NCI-H1694 (cell line): Measurements from ENCODE around the gene CDH6.
"Not testable (repeated sequence)": the region's sequence is repeated elsewhere in the genome, so short reads cannot be mapped to it uniquely, and the experiment has no call there.

ENCODE experiments used
- DNase-seq: peaks from one replicate; lab custom pipeline; 2025; lab: John Stamatoyannopoulos, UW

CDH6 gene

GRCh38 chr5:31329715-31330114 is 136.2 kb downstream of the CDH6 start:
- DNase-seq: no peak

GRCh38 chr5:31332160-31332559 is 138.7 kb downstream of the CDH6 start:
- no peak for DNase-seq

- no peak for DNase-seq
Observed at GRCh38 chr5:31333475-31333874, 140.0 kb downstream of the CDH6 start.

GRCh38 chr5:31334061-31334860 is 140.8 kb downstream of the CDH6 start:
- DNase-seq: no peak

GRCh38 chr5:31335456-31335855 is 142.0 kb downstream of the CDH6 start:
- no peak for DNase-seq

GRCh38 chr5:31343946-31344345 is 150.5 kb downstream of the CDH6 start:
- no peak for DNase-seq

- DNase-seq: no peak
Observed at GRCh38 chr5:31346896-31347551, 153.5 kb downstream of the CDH6 start.

GRCh38 chr5:31347552-31347905 is 154.0 kb downstream of the CDH6 start:
- DNase-seq: no peak

GRCh38 chr5:31350395-31350794 is 156.9 kb downstream of the CDH6 start:
- no peak for DNase-seq

GRCh38 chr5:31355337-31355736 is 161.9 kb downstream of the CDH6 start:
- no peak for DNase-seq

- DNase-seq: no peak
Observed at GRCh38 chr5:31357038-31357437, 163.6 kb downstream of the CDH6 start.

- DNase-seq: no peak
Observed at GRCh38 chr5:31359839-31360238, 166.4 kb downstream of the CDH6 start.

- no peak for DNase-seq
Observed at GRCh38 chr5:31361234-31361633, 167.7 kb downstream of the CDH6 start.

GRCh38 chr5:31361704-31362528 is 168.4 kb downstream of the CDH6 start:
- DNase-seq: not testable (repeated sequence)

- DNase-seq: no peak
Observed at GRCh38 chr5:31362529-31362900, 169.0 kb downstream of the CDH6 start.

GRCh38 chr5:31362931-31363568 is 169.6 kb downstream of the CDH6 start:
- DNase-seq: no peak

- DNase-seq: no peak
Observed at GRCh38 chr5:31364881-31365636, 171.6 kb downstream of the CDH6 start.

- no peak for DNase-seq
Observed at GRCh38 chr5:31365776-31366175, 172.3 kb downstream of the CDH6 start.

GRCh38 chr5:31366941-31367340 is 173.5 kb downstream of the CDH6 start:
- DNase-seq: no peak

GRCh38 chr5:31372124-31372523 is 178.6 kb downstream of the CDH6 start:
- DNase-seq: no peak

GRCh38 chr5:31375999-31376720 is 182.7 kb downstream of the CDH6 start:
- no peak for DNase-seq
